GM21526 (cell line): ENCODE results near the gene ABCG1.

Experiments
- ATAC-seq: cut with Tn5 transposase; IDR thresholded peaks from one replicate; pipeline ENCODE4 v1.9.1; 2021; ENCODE audit warnings: moderate library complexity; ENCODE audit not compliant: unreplicated experiment, low FRiP score

Gene ABCG1

DNA sequence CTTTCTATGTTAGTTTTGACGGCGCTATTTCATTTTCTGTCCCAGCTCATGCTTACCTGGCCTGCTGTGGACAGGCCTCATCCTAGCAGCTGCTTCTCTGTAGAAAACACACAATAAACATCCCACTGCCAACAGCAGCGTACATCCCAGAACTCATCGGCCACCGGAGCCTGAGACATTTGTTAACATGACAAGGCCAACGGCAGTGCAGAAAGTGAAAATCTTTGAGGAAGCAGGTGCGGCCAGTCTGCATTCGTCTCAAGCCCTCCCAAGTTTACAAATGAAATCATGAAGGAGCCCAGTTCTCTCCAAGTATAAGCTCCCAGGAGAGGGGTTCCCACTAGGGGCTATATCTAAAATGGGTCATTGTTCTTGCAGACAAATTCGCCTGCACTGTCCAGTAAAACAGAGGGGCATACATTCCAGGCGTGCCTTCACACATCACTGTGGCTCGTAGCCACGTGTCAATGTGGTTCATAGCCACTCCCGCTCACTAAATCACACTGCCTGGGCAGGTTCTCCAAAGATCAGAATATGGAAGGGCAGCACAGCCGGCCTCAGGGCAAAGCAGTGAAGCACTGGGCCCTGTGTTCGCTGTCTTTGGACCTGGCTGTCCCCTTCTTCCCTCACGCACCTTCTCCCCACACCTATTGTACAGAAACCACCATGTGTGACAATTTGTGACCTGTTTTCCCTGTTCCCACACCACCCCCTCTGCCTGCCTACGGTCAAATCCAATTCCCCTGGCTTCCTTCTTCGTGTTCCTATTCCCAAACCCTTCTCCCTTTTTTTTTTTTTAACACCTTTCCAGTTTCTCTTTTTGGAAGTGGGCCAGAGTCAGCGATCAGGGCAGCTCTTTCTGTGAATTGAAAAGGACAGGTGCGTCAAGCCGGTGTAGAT is 27.0 kb upstream of the ABCG1 start:
- no peak for ATAC-seq

DNA sequence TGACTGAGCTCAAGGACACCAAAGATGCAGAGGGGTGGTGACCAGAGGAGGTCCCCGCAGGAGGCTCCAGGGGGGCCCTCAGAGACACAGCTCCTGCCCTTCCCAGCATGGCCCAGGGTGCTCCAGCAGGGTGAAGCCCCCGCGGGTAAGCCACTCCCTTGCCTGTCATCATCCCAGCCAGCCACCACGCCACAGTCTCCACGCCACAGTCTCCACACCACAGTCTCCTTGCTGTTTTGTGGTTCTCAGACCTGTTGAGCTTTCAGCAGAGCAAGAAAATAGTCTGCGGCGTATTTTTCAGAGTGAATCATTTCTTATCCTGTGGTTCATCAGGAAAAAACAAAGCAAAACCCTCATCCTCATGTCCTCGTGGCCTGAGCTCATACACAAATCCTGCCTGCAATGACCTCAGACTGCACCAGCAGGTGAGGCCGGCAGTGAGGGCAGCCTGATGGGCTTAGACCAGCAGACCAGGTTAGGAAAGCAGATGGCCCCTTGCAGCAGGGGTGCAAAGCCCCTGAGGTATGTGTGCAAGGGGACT is 25.7 kb upstream of the ABCG1 start:
- no peak for ATAC-seq

DNA sequence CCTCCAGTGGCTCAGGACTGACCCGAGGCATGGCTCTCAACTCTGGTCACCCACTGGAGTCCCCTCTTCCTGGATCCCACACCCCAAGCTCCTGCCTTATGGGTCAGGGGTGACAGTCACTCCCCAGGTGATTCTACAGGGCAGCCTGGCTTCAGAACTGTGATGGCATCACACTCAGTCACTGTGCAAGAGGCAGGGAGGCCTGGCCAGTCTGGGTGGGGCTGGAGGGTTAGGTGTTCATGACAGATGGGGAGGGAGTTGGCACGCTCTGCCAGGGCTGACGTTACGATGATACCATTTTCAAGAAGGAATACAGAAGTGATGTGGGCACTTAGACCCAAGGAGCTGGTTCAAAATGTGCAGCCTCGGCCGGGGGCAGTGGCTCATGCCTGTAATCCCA is 25.2 kb upstream of the ABCG1 start:
- no peak for ATAC-seq

DNA sequence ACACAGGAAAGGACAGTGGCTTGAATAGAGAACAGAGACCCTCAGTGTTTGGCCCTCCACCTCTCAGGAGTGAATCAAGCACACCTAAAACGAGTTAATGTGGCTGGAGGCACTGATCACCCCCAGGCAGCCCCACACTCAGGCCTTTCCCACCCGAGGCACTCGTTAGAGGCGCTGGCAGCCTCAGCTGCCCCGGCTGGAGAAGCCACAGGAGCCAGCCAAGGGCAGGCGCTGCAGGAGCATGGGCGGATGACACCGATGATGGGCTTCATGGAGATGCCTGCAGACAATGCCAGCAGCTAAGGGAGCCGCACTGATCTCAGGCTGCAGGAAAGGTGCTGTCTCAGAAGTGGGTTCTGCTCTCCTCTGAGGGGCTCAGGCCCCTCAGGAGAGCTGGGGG is 24.1 kb upstream of the ABCG1 start:
- no peak for ATAC-seq

DNA sequence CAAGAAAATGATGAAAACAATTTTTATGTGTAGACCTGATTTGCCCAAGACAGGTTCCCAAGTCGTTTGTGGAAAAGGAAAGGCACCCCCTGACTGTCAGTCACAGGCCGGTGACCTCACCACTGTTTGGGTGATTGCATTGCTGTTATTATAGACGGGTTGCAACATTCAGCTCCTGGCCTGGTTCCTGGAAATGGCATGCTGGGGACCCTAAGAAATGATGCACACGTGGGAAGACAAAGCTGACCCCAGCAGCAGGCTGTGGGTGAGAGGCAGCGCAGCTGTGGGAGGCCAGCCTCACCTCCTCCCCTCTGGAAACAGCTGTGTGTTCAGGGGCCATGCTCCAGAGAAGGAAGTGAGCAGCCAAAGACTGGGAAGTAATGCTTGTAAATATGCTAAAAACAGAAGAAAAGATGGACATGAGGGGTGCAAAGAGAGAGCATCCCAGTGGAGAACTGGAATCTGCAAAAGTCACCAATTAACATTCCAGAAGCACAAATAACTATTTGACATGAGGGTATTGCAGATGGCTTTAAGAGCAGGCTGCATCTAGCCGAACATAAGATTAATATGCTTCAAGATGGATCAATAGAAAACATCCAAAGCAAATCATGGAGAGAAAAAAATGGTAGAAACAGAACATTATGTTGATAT is 23.4 kb upstream of the ABCG1 start:
- ATAC-seq, result no peak

DNA sequence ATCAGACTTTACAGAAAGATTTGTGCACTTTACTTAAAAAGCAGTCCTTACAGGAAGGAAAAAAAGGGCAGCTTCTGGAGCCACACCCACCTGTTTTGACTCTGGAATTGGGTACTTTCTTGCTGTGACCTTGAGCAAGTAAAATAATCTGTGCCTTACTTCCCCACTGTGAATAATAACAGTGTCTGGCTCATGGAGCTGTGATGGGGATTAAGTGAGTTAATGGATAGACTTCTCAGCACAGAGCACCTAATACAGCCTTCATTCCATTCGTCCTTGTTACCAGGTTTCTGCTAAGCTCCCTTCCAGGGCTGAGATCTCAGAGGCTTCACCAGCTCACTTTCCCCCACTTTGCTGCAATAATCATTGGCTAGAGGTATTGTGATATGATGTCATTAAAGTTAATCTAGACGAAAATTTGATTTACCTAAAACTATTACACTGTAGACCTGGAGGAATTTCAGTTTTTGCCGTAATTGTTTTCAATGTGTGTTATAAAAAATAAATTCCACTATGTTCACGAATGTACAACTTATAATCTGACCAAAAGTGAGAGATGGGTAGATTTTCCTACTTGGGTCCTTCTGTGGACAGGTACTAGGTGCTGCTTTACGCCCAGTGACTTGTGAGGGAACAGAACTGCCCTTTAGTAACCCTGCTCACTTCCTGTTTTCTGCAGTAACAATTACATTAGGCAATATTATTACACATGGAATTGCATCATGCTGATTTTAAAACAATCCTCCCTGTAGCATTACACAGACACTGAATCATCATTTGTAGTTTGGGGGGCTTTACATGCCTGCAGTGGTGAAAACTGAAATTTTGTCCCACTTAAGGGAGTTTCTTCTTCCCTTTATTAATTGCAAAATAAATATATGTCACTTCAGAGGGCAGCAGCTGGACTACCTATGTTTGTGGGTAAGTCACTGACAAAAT is 19.7 kb upstream of the ABCG1 start:
- ATAC-seq, result no peak

DNA sequence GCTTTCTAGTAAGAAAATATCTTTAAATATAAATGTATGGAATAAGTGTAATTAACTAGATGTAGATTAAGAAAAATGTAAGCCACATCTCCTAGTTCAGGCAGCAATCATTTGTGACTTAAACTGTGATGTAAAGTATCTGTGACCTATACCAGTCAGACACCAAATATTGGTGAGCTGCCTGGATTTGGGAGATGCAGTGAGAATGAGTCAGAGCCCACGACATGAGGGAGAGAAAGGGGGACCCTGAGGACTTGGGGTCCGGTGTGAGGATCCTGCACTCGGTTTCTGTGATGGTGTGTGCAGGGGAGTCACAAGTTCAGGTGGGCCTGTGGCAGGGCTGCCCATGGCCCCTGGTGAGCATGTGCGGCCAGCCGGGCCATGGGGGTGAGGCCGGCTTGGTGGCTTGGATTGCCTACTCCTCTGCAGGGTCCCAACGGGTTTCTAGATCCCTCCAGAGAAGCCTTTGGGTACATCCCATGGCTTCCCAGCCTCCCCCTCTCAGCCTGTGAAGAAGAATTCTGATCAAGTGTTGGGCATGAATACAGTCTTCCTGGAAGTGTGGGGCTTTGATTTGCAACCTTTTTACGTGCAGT is 19.0 kb upstream of the ABCG1 start:
- ATAC-seq, result no peak

DNA sequence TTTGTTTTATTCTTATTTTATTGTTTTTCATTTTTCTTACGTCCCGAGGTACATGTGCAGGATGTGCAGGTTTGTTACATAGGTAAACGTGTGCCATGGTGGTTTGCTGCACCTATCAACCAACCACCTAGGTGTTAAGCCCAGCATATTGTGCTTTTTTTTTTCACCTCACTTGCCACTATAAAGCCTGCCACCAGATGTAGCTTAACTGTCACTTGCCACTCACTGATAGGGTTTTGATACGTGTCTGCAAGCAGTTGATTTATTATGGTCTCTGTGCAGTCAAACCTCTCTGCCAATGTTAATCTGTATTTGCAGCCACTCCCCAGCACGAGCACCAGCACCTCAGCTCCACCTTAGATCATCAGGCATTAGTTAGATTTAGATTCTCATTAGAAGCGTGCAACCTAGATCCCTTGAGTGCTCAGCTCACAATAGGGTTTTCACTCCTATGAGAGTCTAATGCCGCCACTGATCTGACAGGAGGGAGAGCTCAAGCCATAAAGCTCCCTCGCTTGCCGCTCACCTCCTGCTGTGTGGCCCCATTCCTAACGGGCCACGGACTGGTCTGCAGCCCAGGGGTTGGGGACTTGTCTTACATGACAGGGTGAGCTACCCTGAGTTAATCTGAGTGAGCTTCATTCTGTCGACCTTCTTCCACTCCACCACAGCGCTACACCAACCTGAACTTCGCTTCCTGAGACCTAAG is 17.9 kb upstream of the ABCG1 start:
- ATAC-seq, result no peak

DNA sequence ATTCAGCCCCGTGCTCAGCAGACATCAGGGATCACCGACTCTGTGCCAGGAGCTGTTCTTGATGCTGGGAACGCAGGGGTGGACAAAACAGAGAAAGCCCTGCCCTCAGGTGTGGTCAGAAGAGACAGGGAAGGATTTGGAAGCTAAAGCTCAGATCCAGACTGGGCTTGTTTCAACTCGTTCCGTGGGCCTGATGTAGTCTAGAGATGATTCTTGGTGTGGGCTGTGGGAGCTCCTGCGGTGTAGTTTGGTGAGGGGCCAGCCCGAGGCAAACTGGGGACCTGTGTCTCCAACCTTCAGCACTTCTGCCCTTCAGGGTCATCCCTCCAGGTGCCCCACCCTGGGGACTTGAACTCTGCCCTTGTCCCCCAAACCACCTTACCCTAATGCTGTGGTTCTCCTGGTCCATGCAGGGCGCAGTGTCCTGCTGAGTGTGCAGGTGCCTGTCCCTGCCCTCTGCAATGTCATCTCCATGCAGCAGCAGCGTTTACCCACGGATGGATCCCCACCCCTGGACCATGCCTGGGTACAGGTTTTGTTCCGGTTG is 17.3 kb upstream of the ABCG1 start:
- no peak for ATAC-seq

DNA sequence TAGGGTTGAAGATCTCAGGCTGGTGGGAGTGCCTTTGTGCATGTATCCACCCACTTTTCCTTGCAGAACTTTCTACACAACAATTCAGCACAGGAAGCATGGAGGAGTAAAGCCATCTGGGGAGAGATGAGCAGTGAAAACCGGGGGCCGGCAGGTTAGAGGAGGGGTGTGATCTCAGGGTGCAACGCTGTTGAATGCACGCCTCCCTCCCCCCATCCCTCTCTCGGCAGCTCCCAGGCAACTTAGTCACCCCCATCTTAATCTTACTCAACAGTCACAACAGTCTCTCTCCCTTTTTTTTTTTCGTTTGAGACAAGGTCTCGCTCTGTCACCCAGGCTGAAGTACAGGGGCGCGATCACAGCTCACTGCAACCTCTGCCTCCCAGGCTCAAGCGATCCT is 16.6 kb upstream of the ABCG1 start:
- no peak for ATAC-seq

DNA sequence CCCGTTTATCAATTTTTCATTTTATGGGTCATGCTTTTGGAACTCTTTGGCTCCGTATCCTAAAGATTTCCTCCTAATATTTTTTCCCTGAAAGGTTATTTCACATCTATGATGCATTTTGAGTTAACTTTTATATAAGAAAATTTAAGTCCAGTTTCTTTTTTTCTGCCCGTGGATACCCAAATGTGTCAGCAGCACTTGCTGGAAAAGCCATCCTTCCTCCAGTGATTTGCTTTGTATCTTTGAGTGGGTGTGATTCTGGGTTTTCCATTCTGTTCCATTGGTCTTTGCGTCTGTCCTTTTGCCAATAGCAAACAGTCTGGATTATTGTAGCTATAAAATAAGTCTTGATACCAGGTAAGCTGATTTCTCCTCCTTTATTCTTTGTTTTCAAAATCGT is 15.6 kb upstream of the ABCG1 start:
- no peak for ATAC-seq

DNA sequence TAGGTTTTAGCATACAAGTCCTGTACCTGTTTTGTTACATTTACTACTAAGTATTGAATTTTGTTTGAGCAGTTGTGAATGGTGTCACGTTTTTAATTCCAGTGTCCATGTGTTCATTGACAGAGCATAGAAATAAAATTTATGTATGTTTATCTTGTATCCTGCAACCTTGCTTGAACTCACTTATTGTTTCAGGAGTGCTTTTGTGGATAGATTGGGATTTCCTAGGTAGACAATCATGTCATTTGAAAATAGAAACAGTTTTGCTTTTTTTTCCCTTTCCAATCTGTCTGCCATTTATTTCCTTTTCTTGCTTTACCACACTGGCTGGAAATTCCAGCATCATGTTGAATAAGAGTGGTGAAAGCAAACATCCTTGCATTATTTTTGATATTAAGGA is 15.0 kb upstream of the ABCG1 start:
- ATAC-seq, result no peak

DNA sequence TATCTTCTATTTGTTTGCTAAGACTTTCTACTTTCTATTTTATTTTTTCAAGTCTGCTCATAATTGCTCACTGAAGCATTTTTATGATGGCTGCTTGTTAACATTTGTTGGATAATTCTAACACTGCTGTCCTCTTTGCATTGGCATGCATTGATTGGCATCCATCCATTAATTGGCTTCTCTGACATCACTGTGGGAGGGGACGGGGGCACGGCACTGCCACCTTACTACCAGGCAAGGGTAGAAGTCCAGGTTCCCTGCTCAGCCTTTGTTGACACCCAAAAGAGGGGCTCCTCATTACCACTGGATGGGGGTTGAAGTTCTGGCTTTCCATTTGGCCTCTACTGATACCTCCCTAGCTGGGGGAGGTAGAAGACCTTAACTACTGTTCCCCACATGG is 11.5 kb upstream of the ABCG1 start:
- ATAC-seq, result no peak

DNA sequence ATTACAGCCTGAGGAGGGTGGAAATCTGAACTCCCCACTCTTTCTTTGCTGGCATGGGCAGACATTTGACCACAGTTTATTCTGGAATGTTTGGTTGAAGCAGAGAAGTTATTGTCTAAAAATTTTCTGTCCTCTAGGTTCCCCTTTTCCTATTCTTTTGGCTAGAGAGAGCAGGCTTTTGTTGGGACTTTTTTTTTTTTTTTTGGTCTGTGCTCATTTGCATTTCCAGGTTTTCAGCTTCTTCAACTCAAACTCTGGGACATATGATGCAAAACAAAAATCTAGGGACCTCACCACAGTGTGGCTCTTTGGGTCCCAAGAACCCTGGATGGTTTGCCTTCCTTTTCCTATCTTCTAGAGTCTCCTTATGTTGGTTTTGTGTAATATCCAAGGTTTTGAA is 10.9 kb upstream of the ABCG1 start:
- ATAC-seq, result no peak

DNA sequence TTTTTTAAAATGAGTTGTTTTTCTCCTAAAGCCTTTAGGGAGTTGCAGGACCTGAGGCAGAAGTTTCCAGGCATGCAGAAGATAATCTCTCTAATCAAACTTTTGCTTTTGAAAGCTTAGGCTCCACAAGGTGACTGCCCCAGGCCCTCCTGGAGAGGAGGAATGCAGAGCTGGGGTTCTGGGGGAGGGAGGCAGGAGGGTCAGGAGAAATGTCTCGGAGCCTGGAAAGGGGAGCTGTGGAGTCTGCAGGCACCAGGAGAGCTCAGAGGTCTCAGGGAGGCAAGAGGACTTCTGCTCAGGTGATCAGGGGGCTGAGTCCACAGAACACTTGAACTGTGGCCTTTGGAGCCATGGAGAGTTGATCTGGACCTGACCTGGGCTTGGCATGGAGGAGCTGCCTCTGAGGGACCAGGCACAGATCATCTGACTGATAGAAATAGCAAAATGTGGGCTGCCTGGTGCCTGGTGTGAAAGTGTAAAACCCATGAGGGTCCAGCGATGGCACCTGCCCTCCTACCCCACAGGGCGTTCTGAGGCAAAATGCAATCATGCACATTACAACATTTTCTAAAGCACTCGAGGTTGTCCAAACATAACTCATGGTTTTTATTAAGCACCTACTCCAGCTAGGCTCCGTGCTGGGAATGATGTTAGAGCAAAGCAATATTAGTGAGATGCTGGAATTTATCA is 10.0 kb upstream of the ABCG1 start:
- ATAC-seq, result no peak

DNA sequence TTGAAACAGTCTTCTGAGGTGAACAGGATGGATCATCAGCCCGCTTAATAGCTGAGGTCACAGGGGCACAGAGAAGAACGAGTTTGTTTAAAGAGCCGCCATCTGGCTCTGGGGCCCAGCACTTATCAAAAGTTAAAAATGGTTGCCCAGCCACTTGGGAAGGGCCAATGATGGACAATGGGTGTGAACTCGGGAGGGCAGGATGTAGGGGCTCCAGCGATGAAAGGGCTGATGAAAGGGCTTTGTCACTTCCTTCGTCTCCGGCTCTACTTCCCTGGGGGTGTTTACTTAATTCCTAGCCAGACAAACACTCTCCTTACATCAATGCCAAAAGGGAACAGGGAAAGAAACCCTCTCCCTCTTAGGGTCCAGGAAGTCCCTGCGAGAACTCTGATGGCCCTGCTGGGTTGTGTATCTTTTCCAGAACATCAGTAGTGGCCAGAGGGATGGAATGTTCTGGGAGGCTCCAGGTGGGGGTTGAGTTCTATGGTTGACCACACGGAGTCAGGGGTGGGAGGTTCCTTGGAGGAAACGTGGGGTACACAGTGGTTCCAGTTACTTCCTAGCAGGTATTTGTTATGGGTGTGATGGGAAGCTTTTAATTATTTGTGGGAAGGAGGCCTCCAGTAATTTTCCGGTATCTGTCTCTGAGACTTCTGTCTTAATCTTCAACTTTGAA is 9.0 kb upstream of the ABCG1 start:
- ATAC-seq, result no peak

DNA sequence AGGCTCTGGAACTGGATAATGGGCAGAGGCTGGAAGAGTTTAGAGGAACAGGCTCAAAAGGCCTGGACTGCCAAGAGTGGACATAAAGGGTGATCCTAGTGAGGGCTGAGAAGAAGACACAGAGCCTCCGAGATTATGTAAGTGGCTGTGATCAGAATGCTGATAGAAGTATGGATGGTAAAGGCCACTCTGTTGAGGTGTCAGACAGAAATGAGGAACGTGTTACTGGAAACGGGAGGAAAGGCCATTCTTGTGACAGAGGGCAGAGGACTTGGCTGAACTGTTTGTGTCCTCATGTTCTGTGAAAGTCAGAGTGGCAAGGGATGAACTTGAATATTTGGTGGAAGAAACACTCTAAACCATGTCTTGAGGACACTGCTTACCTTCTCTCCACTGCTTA is 6.7 kb upstream of the ABCG1 start:
- no peak for ATAC-seq

DNA sequence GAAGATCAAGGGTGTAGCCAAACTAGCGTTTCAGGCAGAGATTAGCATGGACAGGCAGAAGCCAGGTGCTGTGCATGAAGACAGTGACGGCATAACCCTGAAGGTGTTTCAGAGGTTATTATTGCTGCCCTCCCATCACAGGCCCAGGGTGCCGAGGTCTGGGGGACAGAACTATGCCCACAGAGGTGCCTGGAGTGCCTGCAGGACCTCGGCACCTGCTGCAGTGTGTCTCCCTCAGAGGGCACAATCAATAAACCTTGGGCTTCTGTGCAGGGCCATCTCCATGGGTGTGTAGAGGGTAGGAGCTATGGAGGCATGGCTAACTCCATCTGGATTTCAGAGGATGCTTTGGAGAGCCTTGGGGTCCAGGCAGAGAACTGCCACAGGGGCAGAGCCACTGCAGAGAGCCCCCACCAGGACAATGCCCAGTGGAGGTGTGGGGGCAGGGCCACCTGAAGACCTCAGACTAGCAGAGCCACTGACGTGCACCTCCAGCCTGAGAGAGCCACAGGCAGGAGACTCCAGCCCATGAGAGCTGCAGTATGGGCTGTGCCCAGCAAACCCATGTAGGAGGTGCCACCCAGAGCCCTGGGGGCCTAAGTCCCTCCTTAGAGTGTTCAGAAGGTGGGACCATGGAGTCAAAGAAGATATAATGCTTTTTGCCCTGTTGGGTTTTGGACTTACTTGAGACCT is 5.7 kb upstream of the ABCG1 start:
- ATAC-seq, result no peak
